ENCODE results near the gene PTPRM. TPM values are rescaled to one million over a fixed set of nuclear protein-coding genes. Genes with fewer than 3 reads are reported as not detected.

The PTPRM gene
- total and polyA plus RNA-seq, 4 donors: 9.2 to 23.0 (median 12.7) TPM

- Histone ChIP-seq H3K9me3 (ENCODE audit: control insufficient read depth in 4 of 4, low read length in 3 of 4) (no peaks in the 10 kb centered on the region), H3K36me3 (ENCODE audit: control insufficient read depth in 4 of 4, insufficient read depth in 3 of 4, low read depth in 1 of 4, low read length in 3 of 4) (no peaks in the 10 kb centered on the region), H3K4me3 (ENCODE audit: low read depth in 1 of 3, low read length in 3 of 3) (no peak overlapping the region), H3K4me1 (ENCODE audit: control insufficient read depth in 4 of 4, insufficient read depth in 4 of 4, low read length in 3 of 4) (no peaks in the 10 kb centered on the region), H3K9ac (ENCODE audit: low read depth in 1 of 2, low read length in 2 of 2) (no peak overlapping the region), H3K27me3 (ENCODE audit: control insufficient read depth in 4 of 4, insufficient read depth in 4 of 4, low read length in 3 of 4) (no peaks in the 10 kb centered on the region), H3K27ac (ENCODE audit: low read depth in 1 of 2, low read length in 2 of 2) (no peak overlapping the region)
- DNase-seq (ENCODE audit: low spot score): no peak
- 75% methylated on average over 1 of the region's 1 CpG for WGBS
- TF ChIP-seq, protein P1, sequence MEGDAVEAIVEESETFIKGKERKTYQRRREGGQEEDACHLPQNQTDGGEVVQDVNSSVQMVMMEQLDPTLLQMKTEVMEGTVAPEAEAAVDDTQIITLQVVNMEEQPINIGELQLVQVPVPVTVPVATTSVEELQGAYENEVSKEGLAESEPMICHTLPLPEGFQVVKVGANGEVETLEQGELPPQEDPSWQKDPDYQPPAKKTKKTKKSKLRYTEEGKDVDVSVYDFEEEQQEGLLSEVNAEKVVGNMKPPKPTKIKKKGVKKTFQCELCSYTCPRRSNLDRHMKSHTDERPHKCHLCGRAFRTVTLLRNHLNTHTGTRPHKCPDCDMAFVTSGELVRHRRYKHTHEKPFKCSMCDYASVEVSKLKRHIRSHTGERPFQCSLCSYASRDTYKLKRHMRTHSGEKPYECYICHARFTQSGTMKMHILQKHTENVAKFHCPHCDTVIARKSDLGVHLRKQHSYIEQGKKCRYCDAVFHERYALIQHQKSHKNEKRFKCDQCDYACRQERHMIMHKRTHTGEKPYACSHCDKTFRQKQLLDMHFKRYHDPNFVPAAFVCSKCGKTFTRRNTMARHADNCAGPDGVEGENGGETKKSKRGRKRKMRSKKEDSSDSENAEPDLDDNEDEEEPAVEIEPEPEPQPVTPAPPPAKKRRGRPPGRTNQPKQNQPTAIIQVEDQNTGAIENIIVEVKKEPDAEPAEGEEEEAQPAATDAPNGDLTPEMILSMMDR (IDR thresholded peaks at IDR 0.05; ENCODE audit: low read depth, low read length, missing input control): no peak
- TF ChIP-seq, protein P2, sequence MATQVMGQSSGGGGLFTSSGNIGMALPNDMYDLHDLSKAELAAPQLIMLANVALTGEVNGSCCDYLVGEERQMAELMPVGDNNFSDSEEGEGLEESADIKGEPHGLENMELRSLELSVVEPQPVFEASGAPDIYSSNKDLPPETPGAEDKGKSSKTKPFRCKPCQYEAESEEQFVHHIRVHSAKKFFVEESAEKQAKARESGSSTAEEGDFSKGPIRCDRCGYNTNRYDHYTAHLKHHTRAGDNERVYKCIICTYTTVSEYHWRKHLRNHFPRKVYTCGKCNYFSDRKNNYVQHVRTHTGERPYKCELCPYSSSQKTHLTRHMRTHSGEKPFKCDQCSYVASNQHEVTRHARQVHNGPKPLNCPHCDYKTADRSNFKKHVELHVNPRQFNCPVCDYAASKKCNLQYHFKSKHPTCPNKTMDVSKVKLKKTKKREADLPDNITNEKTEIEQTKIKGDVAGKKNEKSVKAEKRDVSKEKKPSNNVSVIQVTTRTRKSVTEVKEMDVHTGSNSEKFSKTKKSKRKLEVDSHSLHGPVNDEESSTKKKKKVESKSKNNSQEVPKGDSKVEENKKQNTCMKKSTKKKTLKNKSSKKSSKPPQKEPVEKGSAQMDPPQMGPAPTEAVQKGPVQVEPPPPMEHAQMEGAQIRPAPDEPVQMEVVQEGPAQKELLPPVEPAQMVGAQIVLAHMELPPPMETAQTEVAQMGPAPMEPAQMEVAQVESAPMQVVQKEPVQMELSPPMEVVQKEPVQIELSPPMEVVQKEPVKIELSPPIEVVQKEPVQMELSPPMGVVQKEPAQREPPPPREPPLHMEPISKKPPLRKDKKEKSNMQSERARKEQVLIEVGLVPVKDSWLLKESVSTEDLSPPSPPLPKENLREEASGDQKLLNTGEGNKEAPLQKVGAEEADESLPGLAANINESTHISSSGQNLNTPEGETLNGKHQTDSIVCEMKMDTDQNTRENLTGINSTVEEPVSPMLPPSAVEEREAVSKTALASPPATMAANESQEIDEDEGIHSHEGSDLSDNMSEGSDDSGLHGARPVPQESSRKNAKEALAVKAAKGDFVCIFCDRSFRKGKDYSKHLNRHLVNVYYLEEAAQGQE (IDR thresholded peaks at IDR 0.05): no peak
- TF ChIP-seq FOXA1 (IDR thresholded peaks at IDR 0.05): no peak
- TF ChIP-seq FOXA2 (IDR thresholded peaks at IDR 0.05): no peak
- TF ChIP-seq SP1 (IDR thresholded peaks at IDR 0.05): no peak
- TF ChIP-seq YY1 (IDR thresholded peaks at IDR 0.05): no peak
- no peak for TF ChIP-seq EGR1 (IDR thresholded peaks at IDR 0.05; ENCODE audit: low read depth in 2 of 2)
- no peak for TF ChIP-seq GABPA (IDR thresholded peaks at IDR 0.05 in 1 of 2, conservative IDR thresholded peaks at IDR 0.05 in 1 of 2)
- no peak for TF ChIP-seq HNF4A (conservative IDR thresholded peaks at IDR 0.05)
- no peak for TF ChIP-seq HNF4G (IDR thresholded peaks at IDR 0.05)
- TF ChIP-seq JUND (IDR thresholded peaks at IDR 0.05): no peak
- TF ChIP-seq NR2F2 (IDR thresholded peaks at IDR 0.05): no peak
- TF ChIP-seq, protein P3, sequence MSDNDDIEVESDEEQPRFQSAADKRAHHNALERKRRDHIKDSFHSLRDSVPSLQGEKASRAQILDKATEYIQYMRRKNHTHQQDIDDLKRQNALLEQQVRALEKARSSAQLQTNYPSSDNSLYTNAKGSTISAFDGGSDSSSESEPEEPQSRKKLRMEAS (IDR thresholded peaks at IDR 0.05): no peak
- TF ChIP-seq, protein P4, sequence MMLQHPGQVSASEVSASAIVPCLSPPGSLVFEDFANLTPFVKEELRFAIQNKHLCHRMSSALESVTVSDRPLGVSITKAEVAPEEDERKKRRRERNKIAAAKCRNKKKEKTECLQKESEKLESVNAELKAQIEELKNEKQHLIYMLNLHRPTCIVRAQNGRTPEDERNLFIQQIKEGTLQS (IDR thresholded peaks at IDR 0.05): no peak
- no peak for TF ChIP-seq TAF1 (conservative IDR thresholded peaks at IDR 0.05)
- TF ChIP-seq RXRA (IDR thresholded peaks at IDR 0.05): no peak
- no peak for TF ChIP-seq RAD21 (IDR thresholded peaks at IDR 0.05)
These were observed 675.1 kb downstream of the PTPRM start for GRCh38 chr18:8242151-8242696.

DNA sequence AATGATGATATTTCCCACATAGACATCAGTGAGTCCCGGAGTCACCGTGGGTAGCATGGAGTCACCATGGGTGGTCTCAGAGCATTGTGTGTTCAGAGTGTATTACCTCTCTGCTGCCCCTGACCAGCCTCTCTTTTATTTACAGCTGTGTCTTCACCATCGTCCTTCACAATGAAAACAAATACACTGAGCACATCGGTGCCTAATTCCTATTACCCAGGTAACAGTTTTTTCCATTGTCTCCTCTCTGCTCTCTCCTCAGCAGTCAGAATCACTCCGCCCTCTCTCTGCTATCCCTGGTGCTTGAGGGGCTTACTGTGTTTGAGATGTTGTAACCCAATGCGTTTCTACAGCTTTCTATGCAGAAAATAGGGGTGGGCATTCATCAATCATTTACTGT, 680.6 kb downstream of the PTPRM start:
- Histone ChIP-seq H3K4me3 (ENCODE audit: low read depth in 1 of 3, low read length in 3 of 3) (no peak overlapping the region), H3K9ac (ENCODE audit: low read depth in 1 of 2, low read length in 2 of 2) (no peak overlapping the region), H3K4me1 (ENCODE audit: control insufficient read depth in 4 of 4, insufficient read depth in 4 of 4, low read length in 3 of 4) (no peaks in the 10 kb centered on the region), H3K9me3 (ENCODE audit: control insufficient read depth in 4 of 4, low read length in 3 of 4) (no peaks in the 10 kb centered on the region), H3K36me3 (ENCODE audit: control insufficient read depth in 4 of 4, insufficient read depth in 3 of 4, low read depth in 1 of 4, low read length in 3 of 4) (no peaks in the 10 kb centered on the region), H3K27me3 (ENCODE audit: control insufficient read depth in 4 of 4, insufficient read depth in 4 of 4, low read length in 3 of 4) (no peaks in the 10 kb centered on the region), H3K27ac (ENCODE audit: low read depth in 1 of 2, low read length in 2 of 2) (no peak overlapping the region)
- no peak for DNase-seq (ENCODE audit: low spot score)
- TF ChIP-seq, protein P2 (IDR thresholded peaks at IDR 0.05): no peak
- no peak for TF ChIP-seq NR2F2 (IDR thresholded peaks at IDR 0.05)
- no peak for TF ChIP-seq JUND (IDR thresholded peaks at IDR 0.05)
- no peak for TF ChIP-seq HNF4G (IDR thresholded peaks at IDR 0.05)
- TF ChIP-seq FOXA2 (IDR thresholded peaks at IDR 0.05): no peak
- no peak for TF ChIP-seq RXRA (IDR thresholded peaks at IDR 0.05)
- no peak for TF ChIP-seq RAD21 (IDR thresholded peaks at IDR 0.05)
- TF ChIP-seq HNF4A (conservative IDR thresholded peaks at IDR 0.05): no peak
- TF ChIP-seq, protein P1 (IDR thresholded peaks at IDR 0.05; ENCODE audit: low read depth, low read length, missing input control): no peak
- TF ChIP-seq, protein P4 (IDR thresholded peaks at IDR 0.05): no peak
- WGBS: 82% methylated on average over 6 of the region's 6 CpGs
